KMS-11 (cell line): Measurements from ENCODE around the gene BNC2.

ENCODE experiments used
- H2AFZ ChIP-seq: fragments of 200-600 bp; sonication (generic); 2 replicates; pipeline ENCODE4 v1.6.1; 2016; ENCODE audit warnings: antibody characterized with exemption, mixed run types, low read depth
- H3K27ac ChIP-seq: fragments of 200-600 bp; sonication (generic); 2 replicates; pipeline ENCODE4 v1.6.1; 2016; ENCODE audit warnings: mild to moderate bottlenecking, mixed run types
- H3K27me3 ChIP-seq: fragments of 200-600 bp; sonication (generic); 2 replicates; pipeline ENCODE4 v1.6.1; 2017; ENCODE audit warnings: mild to moderate bottlenecking, low read depth, mixed run types, moderate library complexity; ENCODE audit not compliant: insufficient read depth
- H3K36me3 ChIP-seq: fragments of 200-600 bp; sonication (generic); 2 replicates; pipeline ENCODE4 v1.6.1; 2017; ENCODE audit warnings: mild to moderate bottlenecking, mixed run types; ENCODE audit not compliant: insufficient read depth
- H3K4me1 ChIP-seq: fragments of 200-600 bp; sonication (generic); 2 replicates; pipeline ENCODE4 v1.6.1; 2016; ENCODE audit warnings: mild to moderate bottlenecking, low read depth, mixed run types; ENCODE audit not compliant: poor library complexity, severe bottlenecking
- H3K4me2 ChIP-seq: fragments of 200-600 bp; sonication (generic); 2 replicates; pipeline ENCODE4 v1.7.0; 2016; ENCODE audit warnings: mild to moderate bottlenecking, mixed run types
- H3K4me3 ChIP-seq: fragments of 200-600 bp; sonication (generic); IDR thresholded peaks from 2 replicates; pipeline ENCODE4 v1.6.1; 2017; ENCODE audit warnings: low read depth, low read length, mixed read lengths; ENCODE audit not compliant: insufficient read depth
- H3K79me2 ChIP-seq: fragments of 200-600 bp; sonication (generic); 2 replicates; pipeline ENCODE4 v1.6.1; 2016; ENCODE audit warnings: low read depth, mixed run types; ENCODE audit not compliant: insufficient read depth
- H3K9ac ChIP-seq: fragments of 200-600 bp; sonication (generic); 2 replicates; pipeline ENCODE4 v1.6.1; 2016; ENCODE audit warnings: mild to moderate bottlenecking, mixed run types
- H4K20me1 ChIP-seq: fragments of 200-600 bp; sonication (generic); 2 replicates; pipeline ENCODE4 v1.6.1; 2016; ENCODE audit warnings: mild to moderate bottlenecking, mixed run types; ENCODE audit not compliant: insufficient read depth
- TF ChIP-seq, protein P1 (sequence below): fragments of 200-600 bp; sonication (generic); conservative IDR thresholded peaks from 2 replicates; pipeline ENCODE4 v1.6.1; 2017; ENCODE audit warnings: low read depth, mild to moderate bottlenecking, antibody characterized with exemption, low read length, moderate library complexity, mixed read lengths

The BNC2 gene

GRCh38 chr9:16640649-16641048 is 229.8 kb downstream of the BNC2 start:
- Histone ChIP-seq H3K9ac (no peak overlapping the region), H3K27me3 (no peaks in the 10 kb centered on the region), H4K20me1 (no peaks in the 10 kb centered on the region), H2AFZ (no peak overlapping the region), H3K36me3 (no peaks in the 10 kb centered on the region), H3K4me3 (no peak overlapping the region), H3K79me2 (no peaks in the 10 kb centered on the region), H3K4me1 (peaks cover 11% of the 10 kb centered on the region), H3K4me2 (no peak overlapping the region), H3K27ac (no peak overlapping the region)
- TF ChIP-seq, protein P1, sequence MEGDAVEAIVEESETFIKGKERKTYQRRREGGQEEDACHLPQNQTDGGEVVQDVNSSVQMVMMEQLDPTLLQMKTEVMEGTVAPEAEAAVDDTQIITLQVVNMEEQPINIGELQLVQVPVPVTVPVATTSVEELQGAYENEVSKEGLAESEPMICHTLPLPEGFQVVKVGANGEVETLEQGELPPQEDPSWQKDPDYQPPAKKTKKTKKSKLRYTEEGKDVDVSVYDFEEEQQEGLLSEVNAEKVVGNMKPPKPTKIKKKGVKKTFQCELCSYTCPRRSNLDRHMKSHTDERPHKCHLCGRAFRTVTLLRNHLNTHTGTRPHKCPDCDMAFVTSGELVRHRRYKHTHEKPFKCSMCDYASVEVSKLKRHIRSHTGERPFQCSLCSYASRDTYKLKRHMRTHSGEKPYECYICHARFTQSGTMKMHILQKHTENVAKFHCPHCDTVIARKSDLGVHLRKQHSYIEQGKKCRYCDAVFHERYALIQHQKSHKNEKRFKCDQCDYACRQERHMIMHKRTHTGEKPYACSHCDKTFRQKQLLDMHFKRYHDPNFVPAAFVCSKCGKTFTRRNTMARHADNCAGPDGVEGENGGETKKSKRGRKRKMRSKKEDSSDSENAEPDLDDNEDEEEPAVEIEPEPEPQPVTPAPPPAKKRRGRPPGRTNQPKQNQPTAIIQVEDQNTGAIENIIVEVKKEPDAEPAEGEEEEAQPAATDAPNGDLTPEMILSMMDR = no peak

DNA sequence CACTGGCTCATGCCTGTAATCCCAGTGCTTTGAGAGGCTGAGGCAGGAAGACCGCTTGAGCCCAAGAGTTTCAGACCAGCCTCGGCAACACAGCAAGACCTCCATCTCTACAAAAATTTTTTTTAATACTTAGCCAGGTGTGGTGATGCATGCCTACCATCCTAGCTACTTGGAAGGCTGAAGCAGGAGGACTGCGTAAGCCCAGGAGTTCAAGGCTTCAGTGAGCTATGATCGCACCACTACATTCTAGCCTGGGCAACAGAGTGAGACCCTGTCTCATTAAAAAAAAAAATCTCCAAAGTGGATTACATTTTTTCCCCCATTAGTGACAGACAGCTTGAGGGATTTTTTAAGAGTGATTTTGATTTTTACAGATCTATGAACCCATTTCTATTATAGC is 230.8 kb downstream of the BNC2 start:
- H4K20me1 ChIP-seq = no peaks in the 10 kb centered on the region
- H3K9ac ChIP-seq = no peak overlapping the region
- H3K79me2 ChIP-seq = no peaks in the 10 kb centered on the region
- H3K27me3 ChIP-seq = no peaks in the 10 kb centered on the region
- no peak overlapping the region for H2AFZ ChIP-seq
- H3K36me3 ChIP-seq = no peaks in the 10 kb centered on the region
- TF ChIP-seq, protein P1 = no peak
- H3K4me2 ChIP-seq = no peak overlapping the region
- no peak overlapping the region for H3K4me3 ChIP-seq
- H3K4me1 ChIP-seq = peaks cover 11% of the 10 kb centered on the region
- no peak overlapping the region for H3K27ac ChIP-seq

GRCh38 chr9:16637911-16638310 is 232.6 kb downstream of the BNC2 start:
- no peak overlapping the region for H2AFZ ChIP-seq
- TF ChIP-seq, protein P1 = no peak
- peaks cover 11% of the 10 kb centered on the region for H3K4me1 ChIP-seq
- H3K9ac ChIP-seq = no peak overlapping the region
- H3K79me2 ChIP-seq = no peaks in the 10 kb centered on the region
- no peak overlapping the region for H3K27ac ChIP-seq
- H3K4me3 ChIP-seq = no peak overlapping the region
- H3K36me3 ChIP-seq = no peaks in the 10 kb centered on the region
- no peaks in the 10 kb centered on the region for H3K27me3 ChIP-seq
- H4K20me1 ChIP-seq = no peaks in the 10 kb centered on the region
- H3K4me2 ChIP-seq = no peak overlapping the region

DNA sequence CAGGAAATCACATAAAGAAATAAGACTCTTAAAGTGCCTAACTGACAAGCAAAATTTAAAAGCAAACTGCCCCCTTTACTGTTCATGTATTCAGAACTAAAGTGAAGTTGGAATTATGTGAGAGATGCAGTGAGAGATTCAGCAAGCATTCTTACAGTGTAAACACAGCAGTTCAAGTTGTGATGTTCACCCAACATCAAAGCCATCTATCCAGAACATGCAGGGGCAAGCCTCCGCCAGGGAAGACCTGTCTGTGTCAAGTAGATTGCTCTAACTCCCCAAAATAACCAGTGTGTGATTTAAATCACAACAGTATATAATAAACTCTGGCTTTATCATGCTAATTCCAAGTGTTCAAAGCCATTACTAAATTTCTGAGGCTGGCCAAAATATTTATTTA is 233.3 kb downstream of the BNC2 start:
- no peak overlapping the region for H3K9ac ChIP-seq
- no peak overlapping the region for H3K27ac ChIP-seq
- H2AFZ ChIP-seq = no peak overlapping the region
- H3K4me2 ChIP-seq = no peak overlapping the region
- H3K36me3 ChIP-seq = no peaks in the 10 kb centered on the region
- no peak overlapping the region for H3K4me3 ChIP-seq
- H3K4me1 ChIP-seq = peaks cover 11% of the 10 kb centered on the region
- TF ChIP-seq, protein P1 = no peak
- H4K20me1 ChIP-seq = no peaks in the 10 kb centered on the region
- H3K79me2 ChIP-seq = no peaks in the 10 kb centered on the region
- H3K27me3 ChIP-seq = no peaks in the 10 kb centered on the region
